NK-92 treated with Interleukin-12 subunit alpha and Interleukin-12 subunit beta, amount 100 ng/mL, for 24 hours (cell line): Measurements from ENCODE around the gene SST.
"Not testable (repeated sequence)": the region's sequence is repeated elsewhere in the genome, so short reads cannot be mapped to it uniquely, and the experiment has no call there.

Experiments used
- DNase-seq: peaks from one replicate; lab custom pipeline; 2025; lab: John Stamatoyannopoulos, UW

The SST gene

DNA sequence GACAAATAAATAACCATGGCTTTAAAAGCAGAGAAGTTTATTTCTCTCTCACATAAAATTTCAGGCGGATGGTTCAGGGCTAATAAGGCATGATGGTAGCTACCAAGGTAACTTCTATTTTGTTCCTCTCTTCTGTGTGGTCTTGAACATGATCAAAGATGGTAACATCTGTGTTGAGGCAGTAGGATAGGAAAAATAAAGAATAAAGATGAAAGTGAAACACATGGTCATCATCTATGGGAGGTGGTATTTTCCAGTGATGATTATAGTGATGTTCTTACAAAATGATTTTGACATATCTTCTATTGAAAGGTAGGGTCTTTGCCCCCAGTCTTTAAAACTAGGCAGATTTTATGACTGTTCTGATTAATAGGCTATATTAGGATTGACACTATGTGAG, 14.2 kb upstream of the SST start:
- DNase-seq, result no peak

DNA sequence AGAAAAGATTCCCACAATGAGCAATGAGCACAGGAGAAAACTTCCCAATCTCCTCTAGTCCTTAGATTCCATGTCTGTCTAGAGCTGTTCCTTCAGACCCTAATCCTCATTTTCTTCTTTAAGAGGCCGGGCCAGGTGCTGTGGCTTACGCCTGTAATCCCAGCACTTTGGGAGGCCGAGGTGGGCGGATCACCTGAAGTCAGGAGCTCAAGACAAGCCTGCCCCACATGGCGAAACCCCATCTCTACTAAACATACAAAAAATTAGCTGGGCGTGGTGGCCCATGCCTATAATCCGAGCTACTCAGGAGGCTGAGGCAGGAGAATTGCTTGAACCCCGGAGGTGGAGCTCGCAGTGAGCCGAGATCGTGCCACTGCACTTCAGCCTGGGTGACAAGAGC, 11.6 kb upstream of the SST start:
- DNase-seq, result not testable (repeated sequence)

DNA sequence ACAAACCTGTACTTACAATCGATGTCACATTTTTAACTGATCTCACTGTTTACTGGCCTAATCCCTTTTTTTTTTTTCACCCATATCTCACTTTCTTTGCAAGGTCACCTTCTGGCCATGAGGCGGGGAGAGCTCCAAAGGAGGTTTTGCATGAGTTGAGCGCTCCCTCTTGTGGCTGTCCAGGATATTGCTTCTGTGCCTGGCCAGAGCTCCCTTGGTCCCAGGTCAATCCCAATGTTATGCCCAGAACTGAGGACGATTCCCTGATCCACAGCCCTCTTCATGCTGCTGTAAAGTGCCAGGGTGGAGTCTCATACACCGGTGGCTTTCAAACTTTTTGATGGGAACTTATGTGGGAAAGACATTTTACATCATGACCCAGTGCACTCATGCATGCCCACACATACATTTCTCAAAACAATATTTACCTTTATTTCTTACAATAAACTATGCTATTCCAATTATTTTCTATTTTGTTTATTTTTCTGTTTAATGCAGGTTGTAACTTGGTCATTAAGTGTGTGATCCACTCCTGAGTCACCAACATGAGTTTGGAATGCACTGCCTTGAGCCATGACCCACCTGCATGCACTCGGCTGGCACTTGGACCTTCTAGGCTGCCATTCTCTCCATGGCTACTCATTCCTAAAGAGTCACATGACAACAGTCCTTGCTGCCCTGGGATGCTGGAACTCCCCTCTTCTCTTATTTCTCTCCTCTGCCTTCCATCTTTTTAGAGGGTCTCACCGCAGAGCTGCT, 9.6 kb upstream of the SST start:
- peak; percentile 9 for DNase-seq

DNA sequence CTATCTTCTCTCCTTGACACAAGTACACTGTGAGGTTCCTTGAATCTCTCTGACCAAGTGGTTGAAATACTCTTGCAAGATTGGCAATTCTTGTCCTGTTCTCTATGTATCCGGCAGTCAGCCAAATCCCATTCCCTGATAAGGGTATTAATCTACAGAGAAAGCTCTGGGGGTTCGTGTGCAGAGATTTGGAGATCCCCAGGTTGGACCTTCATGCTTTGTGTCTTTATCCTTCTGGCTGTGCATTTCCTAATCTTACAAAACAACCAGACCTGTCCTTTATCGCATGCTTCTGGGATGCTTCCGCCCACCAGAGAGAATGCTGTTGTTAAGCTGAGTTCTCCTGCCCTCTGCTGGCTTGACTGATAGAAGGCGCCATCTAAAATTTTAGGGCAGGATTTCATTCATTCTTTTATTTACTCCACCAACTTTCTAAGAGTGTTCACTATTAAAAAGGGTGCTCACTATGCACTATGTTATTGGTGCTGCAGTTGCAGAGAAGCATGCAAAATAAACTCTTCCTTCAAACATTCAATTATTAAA, 8.6 kb upstream of the SST start:
- no peak for DNase-seq

DNA sequence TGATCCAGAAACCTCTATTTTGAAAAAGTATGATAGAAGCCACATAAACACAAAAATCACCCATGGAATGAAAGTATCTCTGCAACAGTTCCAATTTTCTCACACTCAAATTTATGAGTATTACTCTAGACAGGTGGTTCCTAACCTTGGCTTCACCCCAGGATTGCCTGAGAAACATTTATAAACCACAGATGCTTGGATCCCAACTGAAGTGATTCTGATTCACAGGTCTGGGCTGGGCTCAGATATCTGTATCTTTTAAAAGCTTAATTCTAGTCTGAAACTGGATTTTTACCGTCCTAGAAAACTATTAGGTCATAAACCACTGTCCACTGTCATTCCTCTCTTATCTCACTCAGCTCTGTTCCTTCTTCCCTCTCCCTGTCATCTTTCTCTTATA, 7.4 kb upstream of the SST start:
- no peak for DNase-seq

DNA sequence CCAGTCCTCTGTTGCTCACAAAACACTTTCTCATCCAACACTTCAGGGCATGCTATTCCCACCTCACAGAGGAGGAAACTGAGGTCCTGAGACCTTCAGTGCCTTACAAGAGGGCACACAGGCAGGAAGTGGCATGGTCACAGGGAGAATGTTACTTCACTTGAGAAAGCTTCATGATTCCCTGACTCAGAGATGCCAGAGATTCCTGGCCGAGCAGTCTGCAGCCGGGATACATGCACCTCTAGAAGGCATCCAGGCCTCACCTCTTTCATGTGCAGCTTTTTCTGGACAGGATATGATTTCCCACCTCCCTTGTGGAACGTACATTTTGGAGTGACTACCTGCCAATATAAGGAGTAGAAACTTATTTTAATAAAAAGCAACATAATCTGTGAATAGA, 2.8 kb upstream of the SST start:
- DNase-seq, result no peak

DNA sequence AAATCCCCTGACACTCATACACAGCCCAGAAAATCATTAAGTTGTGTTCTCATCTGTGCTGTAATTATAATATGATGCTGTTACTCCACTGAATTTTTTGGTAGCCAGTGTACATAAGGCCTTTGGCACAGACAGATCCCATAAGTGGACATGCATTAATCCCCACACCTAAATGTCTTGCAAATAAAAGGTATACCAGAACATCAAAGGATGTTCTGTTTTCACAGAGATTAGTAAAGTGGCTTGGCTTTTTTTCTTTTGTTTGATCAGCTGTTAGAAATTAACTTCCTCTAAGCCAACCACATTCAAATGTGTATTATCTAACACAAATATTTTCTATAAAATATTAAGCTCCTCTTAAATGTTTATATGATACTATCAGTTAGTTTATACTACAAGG, 2.7 kb downstream of the SST start:
- no peak for DNase-seq

DNA sequence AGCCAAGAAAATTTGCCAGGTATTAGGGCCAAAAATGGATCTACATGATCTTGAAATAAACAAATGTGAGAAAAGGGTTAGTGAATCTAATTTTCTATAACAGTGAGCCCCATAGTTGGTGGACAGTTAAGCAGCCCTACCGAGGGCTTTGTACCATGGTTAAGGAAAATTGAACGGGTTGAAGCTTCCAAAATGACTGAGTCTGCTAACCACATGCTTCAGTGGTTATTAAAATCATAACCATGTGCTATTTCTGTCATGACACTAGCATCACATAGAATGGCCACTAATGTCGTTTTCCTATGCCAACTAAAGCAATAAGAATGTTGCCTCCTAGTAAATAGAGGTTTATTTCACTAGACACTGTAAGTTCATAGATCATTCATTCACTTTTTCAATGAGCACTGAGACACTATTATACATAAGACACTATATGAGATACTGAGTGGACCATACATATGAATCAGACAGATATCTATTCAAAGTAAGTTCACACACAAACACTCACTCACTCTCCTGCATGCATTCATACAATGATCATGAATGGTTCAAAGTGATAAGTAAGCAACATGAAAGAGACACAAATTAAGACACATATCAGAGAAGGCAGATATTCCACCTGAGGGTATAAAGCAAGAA, 4.3 kb downstream of the SST start:
- DNase-seq, result no peak

DNA sequence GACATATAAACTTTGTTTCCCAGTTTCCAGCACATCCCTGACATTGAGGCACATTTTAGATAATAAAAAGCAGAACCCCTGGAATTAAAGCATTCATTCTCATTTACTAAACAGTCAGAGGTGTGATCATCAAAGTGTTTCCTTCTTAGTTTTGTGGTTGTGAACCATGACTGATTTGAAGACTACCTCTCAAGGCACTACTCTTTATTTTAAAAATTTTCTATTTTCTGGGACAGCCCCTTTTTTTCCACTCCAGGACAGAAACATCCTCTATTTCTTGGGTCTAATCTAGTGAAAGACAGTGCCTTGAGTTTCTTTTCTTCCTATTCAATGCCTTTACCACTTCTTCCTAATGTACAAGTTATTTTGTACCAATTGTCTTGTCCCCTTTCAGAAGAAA, 5.2 kb downstream of the SST start:
- no peak for DNase-seq

DNA sequence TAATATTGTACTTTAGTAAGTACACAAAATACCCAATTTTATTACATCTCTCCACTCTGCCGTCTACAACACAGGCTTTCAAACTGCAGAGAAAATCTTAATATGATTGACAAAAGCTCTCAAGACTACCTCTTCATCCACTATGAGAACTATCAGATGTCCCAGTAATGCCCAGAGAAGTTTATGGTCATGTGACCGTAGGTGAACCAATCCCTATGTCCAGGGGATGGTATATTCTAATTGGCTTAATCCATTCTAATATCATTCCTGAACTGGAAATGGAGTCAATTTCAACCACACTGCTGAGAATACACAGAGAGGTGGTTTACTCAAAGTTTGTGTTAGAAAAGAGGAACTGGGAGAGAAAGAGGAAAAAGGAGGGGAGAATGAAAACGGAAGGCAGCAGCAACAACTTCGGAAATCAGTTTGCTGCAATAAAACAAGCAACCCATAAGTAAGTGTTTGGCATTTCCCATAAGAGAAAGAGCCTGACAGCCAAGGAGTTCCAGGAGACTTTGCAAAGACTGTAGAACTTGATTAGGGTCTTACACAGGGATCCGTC, 7.3 kb downstream of the SST start:
- DNase-seq, result no peak

DNA sequence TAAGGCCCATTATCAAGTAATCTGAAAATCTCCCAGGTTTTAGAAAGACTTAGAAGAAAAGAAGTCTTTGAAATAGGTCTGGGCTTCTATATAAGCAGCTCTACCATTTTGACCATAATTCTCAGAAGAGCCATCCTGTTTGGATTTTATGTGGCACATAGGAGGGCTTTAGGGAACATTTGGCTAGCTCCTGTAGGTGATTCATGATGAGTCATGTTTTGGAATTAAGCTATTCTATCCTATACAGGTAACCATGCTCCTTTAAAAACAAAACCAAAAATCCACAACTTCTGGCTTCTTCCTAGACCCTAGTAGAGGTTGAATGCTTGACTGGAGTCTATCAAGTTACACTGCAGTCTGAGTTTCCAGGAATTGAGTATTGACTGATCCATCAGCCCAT, 8.9 kb downstream of the SST start:
- no peak for DNase-seq

DNA sequence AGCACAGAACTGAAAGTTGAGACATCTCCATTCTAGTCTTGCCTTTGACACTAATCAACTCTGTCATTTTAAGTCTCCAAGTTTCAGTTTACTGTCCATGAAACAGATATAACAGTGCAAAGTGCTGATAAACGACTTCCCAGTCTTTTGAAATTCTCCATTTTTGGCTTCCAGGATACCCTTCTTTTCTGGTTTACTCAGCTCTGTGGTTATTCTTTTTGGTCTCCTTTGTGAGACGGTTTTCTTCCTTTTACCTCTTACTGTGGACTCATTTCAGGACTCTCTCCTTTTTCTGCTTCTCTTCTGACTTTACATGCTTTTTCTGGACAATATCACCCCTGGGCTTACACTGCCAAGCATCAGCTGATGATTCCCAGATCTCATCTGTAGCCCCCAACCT, 18.9 kb downstream of the SST start:
- DNase-seq, result no peak

DNA sequence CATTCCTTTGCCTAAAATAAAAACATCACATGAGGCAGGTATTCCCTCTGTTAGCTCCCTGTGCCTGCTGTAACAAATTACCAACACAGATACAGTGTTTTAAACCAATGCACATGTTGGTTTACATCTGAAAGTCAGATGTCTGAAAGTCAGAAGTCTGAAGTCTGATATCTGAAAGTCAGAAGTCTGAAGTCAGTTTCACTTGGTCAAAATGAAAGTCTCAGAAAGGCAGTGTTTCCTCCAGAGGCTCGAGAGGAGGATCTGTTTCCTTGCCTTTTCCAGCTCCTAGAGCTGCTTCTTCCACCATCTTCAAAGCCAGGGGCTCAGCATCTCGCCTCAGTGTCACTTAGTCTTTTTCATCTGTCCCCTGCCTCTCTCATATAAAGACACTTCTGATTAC, 22.0 kb downstream of the SST start:
- DNase-seq, result no peak

DNA sequence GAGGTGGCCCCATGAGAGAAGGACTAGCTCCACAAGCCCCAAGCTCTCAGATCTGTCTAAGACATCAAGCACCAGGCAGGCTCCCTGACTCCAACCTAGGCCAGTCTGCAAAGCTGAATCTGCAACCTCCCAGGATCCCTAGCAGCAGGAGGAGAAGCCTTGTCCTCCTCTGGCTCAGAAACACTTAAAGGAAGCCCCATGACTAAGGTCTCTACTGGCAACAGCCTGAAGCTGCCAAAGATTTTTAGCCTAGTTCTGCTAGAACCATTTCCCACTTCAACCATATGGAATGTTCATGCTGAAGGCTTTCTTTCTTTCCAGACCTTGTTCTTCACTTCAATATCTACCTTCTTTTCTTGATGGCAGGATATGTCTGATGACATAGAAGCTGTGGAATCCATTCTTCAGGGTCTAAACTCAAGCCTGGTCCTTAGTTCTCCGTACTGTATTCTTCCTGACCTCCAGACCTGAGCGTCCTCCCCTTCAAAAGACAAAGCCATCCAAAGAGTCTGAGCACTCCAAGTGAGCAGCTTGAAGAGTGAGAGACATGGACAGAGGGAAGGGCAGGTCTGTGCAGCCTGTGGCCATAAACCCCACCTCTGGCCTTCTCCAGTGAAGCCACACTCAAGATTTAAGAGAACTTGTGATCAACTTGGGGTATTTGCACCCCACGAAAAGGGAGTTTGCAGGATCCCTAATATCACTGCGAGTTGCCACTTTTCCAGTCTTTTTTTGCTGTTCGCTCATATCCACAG, 23.1 kb downstream of the SST start:
- DNase-seq, result no peak

DNA sequence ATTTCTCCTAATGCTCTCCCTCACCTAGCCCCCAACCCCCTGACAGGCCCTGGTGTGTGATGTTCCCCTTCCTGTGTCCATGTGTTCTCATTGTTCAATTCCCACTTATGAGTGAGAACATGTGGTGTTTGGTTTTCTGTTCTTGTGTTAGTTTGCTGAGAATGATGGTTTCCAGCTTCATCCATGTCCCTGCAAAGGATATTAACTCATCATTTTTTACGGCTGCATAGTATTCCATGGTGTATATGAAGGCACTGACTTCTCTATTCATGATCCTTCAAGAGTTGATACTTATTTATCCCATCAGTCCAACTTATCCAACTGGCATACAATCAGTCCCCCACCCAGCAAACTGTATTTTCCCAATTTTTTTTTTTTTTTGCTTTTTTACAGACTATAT, 24.8 kb downstream of the SST start:
- not testable (repeated sequence) for DNase-seq

DNA sequence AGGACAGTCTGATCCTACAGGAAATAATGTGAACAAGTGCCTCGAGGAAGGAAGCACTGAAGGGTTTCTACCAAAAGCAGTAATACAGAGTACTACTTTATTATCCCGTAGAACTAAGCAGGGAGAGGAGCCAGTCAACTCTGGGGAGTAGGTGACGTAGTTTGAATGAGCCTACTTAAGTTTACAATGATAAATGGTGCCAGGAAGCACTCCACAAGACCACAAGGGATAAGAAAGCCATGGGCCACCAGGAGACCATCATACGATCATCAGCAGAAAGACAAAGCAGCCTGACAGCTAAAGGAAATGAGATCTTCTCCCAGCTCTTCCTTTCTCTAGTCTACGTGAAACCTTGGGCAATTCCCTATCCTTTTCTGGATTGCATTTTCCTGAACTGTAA, 27.3 kb downstream of the SST start:
- DNase-seq, result no peak

DNA sequence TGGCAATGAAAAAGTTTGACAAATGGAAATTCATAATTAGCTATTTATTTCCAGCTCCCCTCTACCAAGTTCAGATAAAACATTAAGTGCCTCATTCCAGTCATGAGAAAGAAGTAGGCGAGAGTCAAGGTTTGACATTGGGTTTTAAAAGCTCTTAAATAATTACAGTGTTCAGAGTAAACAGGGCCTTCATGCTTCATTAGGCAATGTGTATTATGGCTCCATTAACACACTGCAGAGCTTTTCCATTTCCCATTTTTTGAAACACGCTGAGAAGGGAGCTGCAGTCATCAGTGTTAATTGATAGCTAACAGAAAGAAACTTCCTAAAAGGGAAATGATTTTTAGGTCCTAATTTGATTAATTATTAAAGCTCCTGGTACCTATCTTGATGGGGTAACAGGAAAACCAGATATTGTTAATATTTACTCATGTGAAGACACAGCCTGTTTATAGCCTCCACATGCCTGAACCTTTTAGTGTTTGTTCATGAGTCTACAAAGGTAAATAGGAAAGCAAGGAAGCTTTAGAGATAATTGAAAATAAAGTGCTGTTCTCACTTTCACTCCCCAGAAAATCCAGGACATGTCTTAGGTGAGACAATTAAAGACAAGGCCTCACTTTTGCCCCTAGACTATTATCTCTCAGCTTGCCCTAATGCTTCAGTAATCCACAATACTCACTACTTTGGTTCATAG, 28.7 kb downstream of the SST start:
- no peak for DNase-seq

DNA sequence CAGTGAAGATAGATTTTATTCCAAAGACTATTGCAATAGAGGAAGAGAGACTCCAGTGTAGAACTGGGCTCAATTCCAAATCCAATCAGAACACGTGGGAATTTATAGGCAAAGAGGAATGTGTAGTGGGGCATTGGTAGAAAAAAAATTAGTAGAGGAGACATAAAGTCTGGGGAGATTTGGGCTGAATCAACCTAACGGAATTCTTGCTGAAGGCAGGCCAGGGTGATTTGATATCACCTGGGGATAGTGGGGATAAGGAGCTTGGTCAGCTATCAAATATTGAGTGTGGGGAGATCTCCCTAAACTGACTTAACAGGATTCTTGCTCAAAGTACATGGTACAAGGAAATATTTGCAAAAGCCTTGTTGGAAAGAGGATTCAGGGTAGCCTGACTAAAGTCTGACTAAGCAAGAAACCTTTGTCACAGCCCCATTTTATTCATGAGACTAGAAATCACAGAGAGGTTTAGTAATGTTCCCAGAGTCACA, 29.6 kb downstream of the SST start:
- no peak for DNase-seq

DNA sequence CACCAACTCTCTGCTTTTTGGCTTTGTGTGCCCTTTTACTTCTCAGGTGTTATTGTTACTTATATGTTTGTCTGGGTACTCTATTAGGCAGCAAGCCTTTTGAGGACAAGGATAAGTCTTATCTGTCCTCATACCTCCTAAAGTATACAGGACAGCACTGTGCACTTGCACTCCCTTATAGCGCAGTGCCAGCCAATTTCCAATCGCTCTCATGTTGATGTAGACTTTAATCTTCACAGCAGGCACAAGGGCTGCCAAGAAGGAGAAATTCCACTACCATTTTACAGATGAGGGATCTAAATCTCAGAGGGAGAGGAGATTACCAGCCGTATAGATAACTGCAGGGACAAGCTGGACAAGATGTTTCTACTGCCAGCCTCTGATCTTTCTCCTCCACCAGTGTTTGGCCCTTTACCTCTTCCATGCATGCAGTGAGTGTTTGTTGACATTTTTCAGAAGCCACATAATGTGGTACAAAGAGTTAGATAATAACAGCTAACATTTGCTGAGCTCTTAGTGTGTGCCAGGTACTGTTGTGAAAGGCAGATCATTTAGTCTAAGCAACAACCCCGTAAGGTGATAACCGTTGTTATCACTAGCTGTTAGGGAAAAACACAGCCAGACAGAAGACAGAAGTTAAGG, 30.1 kb downstream of the SST start:
- DNase-seq, result no peak

DNA sequence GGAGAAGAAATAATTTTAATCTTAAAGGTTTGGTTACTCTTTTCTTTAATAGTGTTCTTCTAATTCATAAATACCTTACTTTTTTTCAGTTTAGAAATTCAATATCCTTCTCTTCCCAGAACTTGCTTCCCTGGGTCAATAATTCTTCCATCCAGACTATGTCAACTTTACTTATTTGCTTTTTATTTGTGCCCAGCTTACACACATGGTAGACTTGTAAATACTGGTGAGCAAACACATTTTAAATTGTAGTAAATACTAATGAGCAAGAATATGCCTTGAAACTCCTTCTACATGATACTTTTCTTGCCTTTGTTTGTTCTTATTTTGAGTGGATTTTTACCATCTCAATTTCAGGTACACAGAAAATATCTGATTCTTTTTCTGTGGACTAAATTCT, 33.7 kb downstream of the SST start:
- no peak for DNase-seq

DNA sequence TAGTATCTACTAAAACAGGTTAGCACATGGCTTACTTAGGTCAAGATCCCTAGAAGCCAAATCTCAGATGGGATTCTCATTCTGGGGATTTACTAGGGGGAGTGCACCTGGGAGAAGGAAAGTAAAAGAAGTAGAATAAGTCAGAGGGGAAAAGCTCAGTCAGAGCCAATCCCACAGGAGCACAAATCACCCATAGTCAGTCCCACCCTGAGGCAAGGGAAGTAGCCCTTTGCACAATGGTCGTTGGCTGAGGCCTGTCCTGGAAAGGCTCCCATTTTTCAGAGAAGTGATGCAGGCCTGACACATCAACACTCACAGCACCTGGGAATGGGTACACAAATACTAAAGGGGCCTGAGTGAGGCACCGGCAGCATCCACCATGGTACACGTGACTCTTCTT, 39.8 kb downstream of the SST start:
- no peak for DNase-seq
